ENCODE data around the gene RFX7. TPM values are rescaled to one million over a fixed set of nuclear protein-coding genes. Genes with fewer than 3 reads are reported as not detected.

RFX7 gene
- total RNA-seq, 1 experiment from 2014 or later = 43.4 TPM

- Histone ChIP-seq H3K4me1 (ENCODE audit: insufficient read depth, low read length) (peaks cover 3% of the 10 kb centered on the region; the same call in 1 of the 2 replicates), H2BK12ac (ENCODE audit: insufficient read length, low read depth, low read length) (no peak overlapping the region), H3K23ac (ENCODE audit: insufficient read length, low read depth, low read length) (no peak overlapping the region), H2BK20ac (ENCODE audit: low read depth, low read length, poor library complexity, severe bottlenecking) (no peak overlapping the region), H3K79me1 (ENCODE audit: insufficient read depth, low read depth, low read length, poor library complexity, severe bottlenecking) (no peaks in the 10 kb centered on the region), H3K9me3 (ENCODE audit: control insufficient read depth, low read depth, low read length) (no peaks in the 10 kb centered on the region), H3K14ac (ENCODE audit: insufficient read depth, low read length) (no peak overlapping the region), H3K27me3 (ENCODE audit: insufficient read depth, low read length) (no peaks in the 10 kb centered on the region), H4K91ac (ENCODE audit: insufficient read length, low read depth, low read length) (no peak overlapping the region), H3K9ac (ENCODE audit: extremely low read depth, insufficient read length, low read length) (no peak overlapping the region), H2BK5ac (ENCODE audit: insufficient read length, low read length) (no peak overlapping the region), H2AFZ (ENCODE audit: low read length) (peak overlapping the region; percentile 57), H2BK15ac (ENCODE audit: low read depth, low read length) (no peak overlapping the region), H4K5ac (ENCODE audit: insufficient read length, low read depth, low read length) (no peak overlapping the region), H3K23me2 (ENCODE audit: insufficient read length, low read depth, low read length, poor library complexity, severe bottlenecking) (peaks cover 3% of the 10 kb centered on the region), H3K27ac (ENCODE audit: insufficient read length, low read depth, low read length) (no peak overlapping the region), H3K4ac (ENCODE audit: low read depth, low read length) (no peak overlapping the region), H3K4me2 (ENCODE audit: insufficient read depth, insufficient read length, low read length) (peak overlapping the region; percentile 30), H2AK5ac (ENCODE audit: insufficient read length, low read length) (no peak overlapping the region), H4K8ac (replicated peaks; ENCODE audit: insufficient read length, low read depth, low read length) (no peak overlapping the region), H2BK120ac (ENCODE audit: low read depth, low read length, poor library complexity, severe bottlenecking) (no peak overlapping the region), H3K79me2 (ENCODE audit: insufficient read depth, low read length) (peaks cover 9% of the 10 kb centered on the region; the same call in 1 of the 2 replicates), H3K18ac (ENCODE audit: insufficient read length, low read depth, low read length) (no peak overlapping the region), H3K56ac (ENCODE audit: insufficient read length, low read depth, low read length) (no peak overlapping the region), H4K20me1 (ENCODE audit: control insufficient read depth, insufficient read depth, insufficient read length) (no peaks in the 10 kb centered on the region), H3T11ph (ENCODE audit: low read length) (no peak overlapping the region)
- H3K9me3 Mint-ChIP-seq = no peaks in the 10 kb centered on the region
- TF ChIP-seq, protein P1, sequence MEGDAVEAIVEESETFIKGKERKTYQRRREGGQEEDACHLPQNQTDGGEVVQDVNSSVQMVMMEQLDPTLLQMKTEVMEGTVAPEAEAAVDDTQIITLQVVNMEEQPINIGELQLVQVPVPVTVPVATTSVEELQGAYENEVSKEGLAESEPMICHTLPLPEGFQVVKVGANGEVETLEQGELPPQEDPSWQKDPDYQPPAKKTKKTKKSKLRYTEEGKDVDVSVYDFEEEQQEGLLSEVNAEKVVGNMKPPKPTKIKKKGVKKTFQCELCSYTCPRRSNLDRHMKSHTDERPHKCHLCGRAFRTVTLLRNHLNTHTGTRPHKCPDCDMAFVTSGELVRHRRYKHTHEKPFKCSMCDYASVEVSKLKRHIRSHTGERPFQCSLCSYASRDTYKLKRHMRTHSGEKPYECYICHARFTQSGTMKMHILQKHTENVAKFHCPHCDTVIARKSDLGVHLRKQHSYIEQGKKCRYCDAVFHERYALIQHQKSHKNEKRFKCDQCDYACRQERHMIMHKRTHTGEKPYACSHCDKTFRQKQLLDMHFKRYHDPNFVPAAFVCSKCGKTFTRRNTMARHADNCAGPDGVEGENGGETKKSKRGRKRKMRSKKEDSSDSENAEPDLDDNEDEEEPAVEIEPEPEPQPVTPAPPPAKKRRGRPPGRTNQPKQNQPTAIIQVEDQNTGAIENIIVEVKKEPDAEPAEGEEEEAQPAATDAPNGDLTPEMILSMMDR (conservative IDR thresholded peaks at IDR 0.05) = peak; percentile 100
- H3K4me3 Mint-ChIP-seq = peak overlapping the region; percentile 52 to 91
- peaks cover 0 to 3% (median 3%) of the 10 kb centered on the region in 3 experiments; a peak in 3 of 7 replicates for H3K36me3 Mint-ChIP-seq (ENCODE audit: insufficient read depth in 1 of 3, low read depth in 3 of 3)
- no CpG with 5 or more reads among the region's 15 CpGs for WGBS (ENCODE audit: extremely low coverage, insufficient read length, low lambda C conversion rate)
- H3K27ac Mint-ChIP-seq = peak overlapping the region; percentile 63 to 99 (median 71); a peak in 6 of 7 replicates
- H3K27me3 Mint-ChIP-seq (ENCODE audit: low read depth) = no peaks in the 10 kb centered on the region; the same call in 1 of the 2 replicates
- peak; percentile 95 for DNase-seq
- peaks cover 33 to 41% of the 10 kb centered on the region in 2 experiments for H3K4me1 Mint-ChIP-seq
Observed at GRCh38 chr15:56245871-56246814, 2.5 kb upstream of the RFX7 start.

Measured in H9 (cell line).